ES-I3 (cell line): ENCODE data around the gene PSG2.
"Not testable (repeated sequence)": the region's sequence is repeated elsewhere in the genome, so short reads cannot be mapped to it uniquely, and the experiment has no call there.

Experiments
- H3K36me3 ChIP-seq: 2 replicates; pipeline ENCODE4 v1.6.1; 2013; ENCODE audit warnings: mild to moderate bottlenecking, low read length, control low read depth, moderate library complexity; ENCODE audit not compliant: insufficient read depth
- H3K4me1 ChIP-seq: 2 replicates; pipeline ENCODE4 v1.6.1; 2013; ENCODE audit warnings: mild to moderate bottlenecking, control low read depth, low read length; ENCODE audit not compliant: insufficient read depth
- H3K9ac ChIP-seq: 2 replicates; pipeline ENCODE4 v1.6.1; 2013; ENCODE audit warnings: low read depth, mild to moderate bottlenecking, low read length, moderate library complexity
- H3K9me3 ChIP-seq: 2 replicates; pipeline ENCODE4 v1.6.1; 2013; ENCODE audit warnings: mild to moderate bottlenecking, low read length, moderate library complexity; ENCODE audit not compliant: control insufficient read depth, insufficient read depth

The PSG2 gene

GRCh38 chr19:43082601-43083000 is at the start of gene PSG2:
TSS of gene PSG2 (minus strand) at chr19:43082701. CDS start at chr19:43082569, 132 bp downstream.
- not testable (repeated sequence) for H3K9me3 ChIP-seq, H3K4me1 ChIP-seq, H3K9ac ChIP-seq, H3K36me3 ChIP-seq

- not testable (repeated sequence) for H3K36me3 ChIP-seq, H3K4me1 ChIP-seq, H3K9me3 ChIP-seq, H3K9ac ChIP-seq
Observed at GRCh38 chr19:43131281-43131842, 48.9 kb upstream of the PSG2 start.

GRCh38 chr19:43129197-43129596 is 46.7 kb upstream of the PSG2 start:
- not testable (repeated sequence) for H3K36me3 ChIP-seq, H3K9me3 ChIP-seq, H3K4me1 ChIP-seq, H3K9ac ChIP-seq

- not testable (repeated sequence) for H3K36me3 ChIP-seq, H3K9ac ChIP-seq, H3K4me1 ChIP-seq, H3K9me3 ChIP-seq
Observed at GRCh38 chr19:43127336-43127735, 44.8 kb upstream of the PSG2 start.

- H3K4me1 ChIP-seq = no peaks in the 10 kb centered on the region
- no peak overlapping the region for H3K9ac ChIP-seq
- no peaks in the 10 kb centered on the region for H3K36me3 ChIP-seq
- no peaks in the 10 kb centered on the region for H3K9me3 ChIP-seq
Observed at GRCh38 chr19:43126720-43127119, 44.2 kb upstream of the PSG2 start.

- no peaks in the 10 kb centered on the region for H3K4me1 ChIP-seq
- no peak overlapping the region for H3K9ac ChIP-seq
- no peaks in the 10 kb centered on the region for H3K36me3 ChIP-seq
- no peaks in the 10 kb centered on the region for H3K9me3 ChIP-seq
Observed at GRCh38 chr19:43124360-43124759, 41.9 kb upstream of the PSG2 start.

- not testable (repeated sequence) for H3K4me1 ChIP-seq, H3K9ac ChIP-seq, H3K9me3 ChIP-seq, H3K36me3 ChIP-seq
Observed at GRCh38 chr19:43120433-43121026, 38.0 kb upstream of the PSG2 start.

GRCh38 chr19:43119526-43119925 is 37.0 kb upstream of the PSG2 start:
- H3K9ac ChIP-seq, H3K9me3 ChIP-seq, H3K36me3 ChIP-seq: not testable (repeated sequence)

GRCh38 chr19:43116421-43116820 is 33.9 kb upstream of the PSG2 start:
- not testable (repeated sequence) for H3K9ac ChIP-seq, H3K9me3 ChIP-seq, H3K36me3 ChIP-seq, H3K4me1 ChIP-seq

More at GRCh38 chr19:43119526-43119925, 37.0 kb upstream of the PSG2 start:
- H3K4me1 ChIP-seq = not testable (repeated sequence)

GRCh38 chr19:43115548-43115947 is 33.0 kb upstream of the PSG2 start:
- not testable (repeated sequence) for H3K36me3 ChIP-seq, H3K9me3 ChIP-seq, H3K4me1 ChIP-seq, H3K9ac ChIP-seq

- H3K4me1 ChIP-seq, H3K36me3 ChIP-seq, H3K9ac ChIP-seq, H3K9me3 ChIP-seq: not testable (repeated sequence)
Observed at GRCh38 chr19:43115064-43115463, 32.6 kb upstream of the PSG2 start.

GRCh38 chr19:43114626-43115025 is 32.1 kb upstream of the PSG2 start:
- not testable (repeated sequence) for H3K9ac ChIP-seq, H3K4me1 ChIP-seq, H3K36me3 ChIP-seq, H3K9me3 ChIP-seq

- H3K9me3 ChIP-seq, H3K9ac ChIP-seq, H3K36me3 ChIP-seq, H3K4me1 ChIP-seq: not testable (repeated sequence)
Observed at GRCh38 chr19:43107401-43107800, 24.9 kb upstream of the PSG2 start.

- no peaks in the 10 kb centered on the region for H3K36me3 ChIP-seq
- no peak overlapping the region for H3K9ac ChIP-seq
- peaks cover 3% of the 10 kb centered on the region; the same call in 1 of the 2 replicates for H3K9me3 ChIP-seq
- no peaks in the 10 kb centered on the region for H3K4me1 ChIP-seq
Observed at GRCh38 chr19:43105496-43105895, 23.0 kb upstream of the PSG2 start.

- H3K36me3 ChIP-seq, H3K9me3 ChIP-seq, H3K9ac ChIP-seq, H3K4me1 ChIP-seq: not testable (repeated sequence)
Observed at GRCh38 chr19:43104215-43104850, 21.8 kb upstream of the PSG2 start.
